Measurements from ENCODE around the gene CCNL2. TPM values are rescaled to one million over a fixed set of nuclear protein-coding genes. Genes with fewer than 3 reads are reported as not detected.

Gene CCNL2
- total and polyA plus RNA-seq, 2 experiments from 2014 or later = 115 to 146 TPM

GRCh38 chr1:1421147-1421906, 22.2 kb upstream of the CCNL2 start, which contains the start of gene ANKRD65:
ANKRD65 (minus strand) TSS chr1:1421276; CDS start chr1:1421005, 271 bp downstream.
- H3K9me3 Mint-ChIP-seq = no peaks in the 10 kb centered on the region
- peak within 1 kb of the TSS; percentile 59; the same call in 1 of the 2 replicates for H2AFZ ChIP-seq
- no peaks in the 10 kb centered on the region for H3K79me2 ChIP-seq (replicated peaks; ENCODE audit: insufficient read depth)
- peak within 1 kb of the TSS; percentile 85; the same call in 1 of the 2 replicates for H3K27ac ChIP-seq (ENCODE audit: low read depth)
- peak within 1 kb of the TSS; percentile 55 for H3K4me2 ChIP-seq
- no peaks in the 10 kb centered on the region for H3K9me2 ChIP-seq (ENCODE audit: insufficient read depth)
- H3K4me1 Mint-ChIP-seq = peaks cover 32% of the 10 kb centered on the region
- peaks cover 13% of the 10 kb centered on the region for H3K27me3 Mint-ChIP-seq (ENCODE audit: insufficient read depth, low read depth, poor library complexity)
- DNase-seq (ENCODE audit: low spot score) = no peak
- 0 out of 2 replicates have a peak, but pooled peaks cover 2% of the 10 kb centered on the region for H3K27me3 ChIP-seq (ENCODE audit: insufficient read depth)
- H3K4me3 Mint-ChIP-seq = peak within 1 kb of the TSS; percentile 24; the same call in 1 of the 3 replicates
- H3K36me3 Mint-ChIP-seq (ENCODE audit: low read depth) = no peaks in the 10 kb centered on the region; the same call in 2 of the 3 replicates
- peaks cover 31% of the 10 kb centered on the region for H3K4me1 ChIP-seq (ENCODE audit: insufficient read depth)
- TF ChIP-seq ETS1 (IDR thresholded peaks at IDR 0.05) (no peak), REST (IDR thresholded peaks at IDR 0.05; ENCODE audit: unreplicated experiment) (no peak), STAT1 (IDR thresholded peaks at IDR 0.05; ENCODE audit: unreplicated experiment) (no peak), ZNF331 (CRISPR knock-in tag; IDR thresholded peaks at IDR 0.05; ENCODE audit: low read depth) (no peak), EZH2phosphoT487 (IDR thresholded peaks at IDR 0.05; ENCODE audit: unreplicated experiment) (no peak), ZNF114 (CRISPR knock-in tag; IDR thresholded peaks at IDR 0.05) (no peak), JUNB (IDR thresholded peaks at IDR 0.05; ENCODE audit: unreplicated experiment) (no peak), CTCF (conservative IDR thresholded peaks at IDR 0.05; ENCODE audit: low read depth in 2 of 2) (no peak), NANOG (IDR thresholded peaks at IDR 0.05; ENCODE audit: borderline replicate concordance) (no peak), POLR2AphosphoS5 (IDR thresholded peaks at IDR 0.05; ENCODE audit: low read depth) (no peak), ZNF462 (CRISPR knock-in tag; IDR thresholded peaks at IDR 0.05) (no peak), CREB1 (CRISPR knock-in tag; IDR thresholded peaks at IDR 0.05; ENCODE audit: low read depth) (no peak), EZH2 (IDR thresholded peaks at IDR 0.05; ENCODE audit: low read depth, unreplicated experiment) (no peak)
- peak within 1 kb of the TSS; percentile 40; the same call in 1 of the 2 replicates for H3K27ac Mint-ChIP-seq
- no peaks in the 10 kb centered on the region for H4K20me1 ChIP-seq (replicated peaks; ENCODE audit: insufficient read depth)
- 0 out of 2 replicates have a peak, but pooled peaks cover 16% of the 10 kb centered on the region for H3F3A ChIP-seq (replicated peaks; ENCODE audit: low read depth)
- H3K36me3 ChIP-seq (ENCODE audit: insufficient read depth) = no peaks in the 10 kb centered on the region
- ATAC-seq = peak; percentile 2; the same call in 1 of the 3 replicates
- H3K4me3 ChIP-seq = no peak within 1 kb of the TSS
